Caco-2 (cell line): Measurements from ENCODE around the gene SVOPL. TPM values are rescaled to one million over a fixed set of nuclear protein-coding genes. Genes with fewer than 3 reads are reported as not detected.

Experiments used
- BruUV-seq: library from RNA; stranded (reverse); fragments of 400-500 nt; replicated peaks from 2 replicates; lab custom pipeline; 2021; lab: Mats Ljungman, UMichigan
- CTCF ChIA-PET: fragments of 300-600 bp; sonication (Branson Sonifier 250); formaldehyde crosslinking; loops from one replicate; lab custom pipeline; 2022; ENCODE audit warnings: antibody characterized with exemption; lab: Charles Lee
- POLR2A ChIA-PET: fragments of 300-600 bp; sonication (Branson Sonifier 250); formaldehyde crosslinking; loops from one replicate; lab custom pipeline; 2022; ENCODE audit warnings: antibody characterized with exemption; lab: Charles Lee
- DNase-seq, 2 experiments: peaks; one replicate each; pipeline versions ENCODE4 v3.0.0 to v3.0.0-alpha.2; 2020 to 2022
- H3K27me3 ChIP-seq: replicated peaks from 2 replicates; pipeline ENCODE4 v1.6.0; 2011; ENCODE audit warnings: low read length; ENCODE audit not compliant: control insufficient read depth, insufficient read depth
- H3K36me3 ChIP-seq: 2 replicates; pipeline ENCODE4 v1.5.1; 2011; ENCODE audit warnings: low read length; ENCODE audit not compliant: control insufficient read depth, insufficient read depth
- H3K4me1 ChIP-seq: fragments of 250-450 bp; sonication (Bioruptor Pico); 2 replicates; pipeline ENCODE4 v1.5.1; 2020; ENCODE audit warnings: mild to moderate bottlenecking
- H3K4me3 ChIP-seq: 2 replicates; pipeline ENCODE4 v1.5.1; 2011; ENCODE audit warnings: low read depth, mild to moderate bottlenecking, control low read depth, low read length
- H3K9me3 ChIP-seq: fragments of 250-450 bp; sonication (Bioruptor Pico); 2 replicates; pipeline ENCODE4 v1.5.1; 2020; ENCODE audit warnings: mild to moderate bottlenecking, moderate library complexity
- H3K27ac Mint-ChIP-seq: one replicate; pipeline ENCODE4 v1.8.0; 2022; ENCODE audit warnings: mixed read lengths; ENCODE audit not compliant: unreplicated experiment
- H3K27me3 Mint-ChIP-seq: one replicate; pipeline ENCODE4 v1.8.0; 2022; ENCODE audit warnings: mixed read lengths; ENCODE audit not compliant: insufficient read depth, unreplicated experiment
- H3K36me3 Mint-ChIP-seq: one replicate; pipeline ENCODE4 v1.8.0; 2022; ENCODE audit warnings: mild to moderate bottlenecking, mixed read lengths; ENCODE audit not compliant: insufficient read depth, unreplicated experiment
- H3K4me1 Mint-ChIP-seq: one replicate; pipeline ENCODE4 v1.8.0; 2022; ENCODE audit warnings: low read depth, mixed read lengths; ENCODE audit not compliant: unreplicated experiment
- H3K4me3 Mint-ChIP-seq: one replicate; pipeline ENCODE4 v1.8.0; 2022; ENCODE audit warnings: mild to moderate bottlenecking, moderate library complexity, mixed read lengths; ENCODE audit not compliant: unreplicated experiment
- H3K9me3 Mint-ChIP-seq: one replicate; pipeline ENCODE4 v1.8.0; 2022; ENCODE audit warnings: mixed read lengths; ENCODE audit not compliant: unreplicated experiment
- intact Hi-C: fragments of 100-400 bp; cut with micrococcal nuclease; formaldehyde crosslinking; loops from one replicate; pipeline ENCODE4 v1.10.0; 2022; ENCODE audit not compliant: unreplicated experiment
- total RNA-seq: library from RNA; stranded (reverse); gene quantifications from 2 replicates; pipeline ENCODE4 v1.2.3, GENCODE V29; 2022
- TF ChIP-seq, protein P1 (sequence below), 2 experiments: fragments of 200-600 bp in 1 of 2; IDR thresholded peaks; 1 replicate in 1 of 2; 2 replicates in 1 of 2; pipeline versions ENCODE4 v1.5.1 to v1.8.0; 2011 to 2022; ENCODE audit warnings: antibody characterized with exemption in 1 of 2, control low read depth in 1 of 2, inconsistent platforms in 1 of 2, low read depth in 1 of 2, low read length in 1 of 2, mild to moderate bottlenecking in 1 of 2, moderate library complexity in 1 of 2; ENCODE audit not compliant: insufficient read depth in 1 of 2, severe bottlenecking in 1 of 2, unreplicated experiment in 1 of 2

SVOPL gene
- total RNA-seq, 1 experiment from 2014 or later = 0.27 TPM

DNA sequence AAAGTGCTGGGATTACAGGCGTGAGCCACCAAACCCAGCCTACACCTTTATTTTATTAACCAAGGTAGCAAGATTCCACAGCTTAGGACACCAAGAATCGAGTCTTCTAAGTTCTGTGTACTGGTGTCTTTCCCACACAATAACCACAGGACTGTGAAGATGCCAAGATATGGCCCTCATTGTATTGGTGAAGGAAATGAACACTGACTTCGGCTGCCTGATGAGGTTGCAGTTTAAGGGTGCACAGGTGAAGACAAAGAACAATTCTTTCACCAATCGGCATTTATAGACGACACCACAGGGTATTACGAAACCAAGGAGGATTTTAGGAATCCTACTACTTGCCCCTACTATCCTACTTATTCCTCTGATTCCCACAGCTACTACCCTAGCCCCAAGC lies 47.5 kb upstream of the SVOPL start:
- ChIA-PET CTCF (interaction anchor here (1.8 kb wide), 1 partner anchor 10 kb away, joined by 5 read pairs; no protein-coding TSS in a partner anchor), POLR2A (no interaction called here)
- Mint-ChIP-seq H3K27me3 (no peaks in the 10 kb centered on the region), H3K4me3 (no peak overlapping the region), H3K4me1 (peaks cover 25% of the 10 kb centered on the region), H3K36me3 (peaks cover 6% of the 10 kb centered on the region), H3K27ac (no peak overlapping the region), H3K9me3 (no peaks in the 10 kb centered on the region)
- H3K4me1 ChIP-seq = peaks cover 13% of the 10 kb centered on the region
- intact Hi-C loops = no loop called here
- no peaks in the 10 kb centered on the region for H3K36me3 ChIP-seq
- DNase-seq = no peak
- no peaks in the 10 kb centered on the region for H3K27me3 ChIP-seq
- TF ChIP-seq, protein P1, sequence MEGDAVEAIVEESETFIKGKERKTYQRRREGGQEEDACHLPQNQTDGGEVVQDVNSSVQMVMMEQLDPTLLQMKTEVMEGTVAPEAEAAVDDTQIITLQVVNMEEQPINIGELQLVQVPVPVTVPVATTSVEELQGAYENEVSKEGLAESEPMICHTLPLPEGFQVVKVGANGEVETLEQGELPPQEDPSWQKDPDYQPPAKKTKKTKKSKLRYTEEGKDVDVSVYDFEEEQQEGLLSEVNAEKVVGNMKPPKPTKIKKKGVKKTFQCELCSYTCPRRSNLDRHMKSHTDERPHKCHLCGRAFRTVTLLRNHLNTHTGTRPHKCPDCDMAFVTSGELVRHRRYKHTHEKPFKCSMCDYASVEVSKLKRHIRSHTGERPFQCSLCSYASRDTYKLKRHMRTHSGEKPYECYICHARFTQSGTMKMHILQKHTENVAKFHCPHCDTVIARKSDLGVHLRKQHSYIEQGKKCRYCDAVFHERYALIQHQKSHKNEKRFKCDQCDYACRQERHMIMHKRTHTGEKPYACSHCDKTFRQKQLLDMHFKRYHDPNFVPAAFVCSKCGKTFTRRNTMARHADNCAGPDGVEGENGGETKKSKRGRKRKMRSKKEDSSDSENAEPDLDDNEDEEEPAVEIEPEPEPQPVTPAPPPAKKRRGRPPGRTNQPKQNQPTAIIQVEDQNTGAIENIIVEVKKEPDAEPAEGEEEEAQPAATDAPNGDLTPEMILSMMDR (IDR thresholded peaks at IDR 0.05; ENCODE audit: insufficient read depth in 1 of 2, low read depth in 1 of 2, low read length in 1 of 2, severe bottlenecking in 1 of 2, unreplicated experiment in 1 of 2) = no peak
- no peak overlapping the region for H3K4me3 ChIP-seq
- BruUV-seq = no TSS peak
- H3K9me3 ChIP-seq = no peaks in the 10 kb centered on the region

DNA sequence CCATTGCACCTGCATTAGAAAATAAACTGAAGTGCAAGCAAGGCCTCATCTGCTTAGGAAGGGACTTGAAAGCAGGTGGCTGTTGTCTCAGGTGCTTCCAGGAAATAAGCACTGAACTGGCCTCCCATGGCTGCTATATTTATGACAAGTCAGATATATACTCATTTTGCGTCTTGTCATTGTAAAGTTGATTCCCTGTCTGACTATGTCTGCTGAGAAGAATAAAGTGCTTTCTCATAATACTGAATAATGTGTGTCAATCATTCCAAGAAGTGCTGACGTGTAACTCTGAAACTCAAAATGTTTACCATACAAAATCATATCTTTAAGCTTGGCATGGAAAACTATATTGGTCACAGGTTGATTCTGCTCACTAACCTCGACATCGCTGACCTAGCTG lies 44.9 kb upstream of the SVOPL start:
- CTCF ChIA-PET = no interaction called here
- intact Hi-C loops = no loop called here
- POLR2A ChIA-PET = no interaction called here

DNA sequence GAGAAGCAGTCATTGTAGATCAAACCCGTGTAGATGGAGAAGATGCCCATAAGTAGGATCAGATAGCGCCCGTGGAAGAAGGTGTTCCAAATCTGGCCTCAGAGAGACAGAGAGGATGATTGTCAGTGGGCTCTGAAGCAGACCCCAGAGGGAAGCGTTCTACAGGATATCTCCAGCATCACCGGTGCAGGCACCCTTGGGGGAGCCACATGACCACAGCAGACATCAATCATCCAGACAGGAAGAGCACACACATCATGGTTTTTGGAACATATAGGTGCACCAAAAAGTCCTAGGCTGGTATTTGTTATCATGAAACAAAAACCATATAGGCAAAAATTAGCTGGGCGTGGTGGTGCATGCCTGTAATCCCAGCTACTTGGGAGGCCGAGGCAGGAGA lies 44.0 kb upstream of the SVOPL start:
- no peak for DNase-seq
- Histone ChIP-seq H3K36me3 (no peaks in the 10 kb centered on the region), H3K4me3 (no peak overlapping the region), H3K9me3 (no peaks in the 10 kb centered on the region), H3K4me1 (no peaks in the 10 kb centered on the region), H3K27me3 (no peaks in the 10 kb centered on the region)
- peaks cover 6% of the 10 kb centered on the region for H3K36me3 Mint-ChIP-seq
- H3K4me3 Mint-ChIP-seq = no peak overlapping the region
- no peak overlapping the region for H3K27ac Mint-ChIP-seq
- H3K9me3 Mint-ChIP-seq = no peaks in the 10 kb centered on the region
- peaks cover 6% of the 10 kb centered on the region for H3K4me1 Mint-ChIP-seq
- POLR2A ChIA-PET = no interaction called here
- CTCF ChIA-PET = no interaction called here
- no peaks in the 10 kb centered on the region for H3K27me3 Mint-ChIP-seq
- TF ChIP-seq, protein P1 (IDR thresholded peaks at IDR 0.05; ENCODE audit: insufficient read depth in 1 of 2, low read depth in 1 of 2, low read length in 1 of 2, severe bottlenecking in 1 of 2, unreplicated experiment in 1 of 2) = no peak
- BruUV-seq = no TSS peak
- intact Hi-C loops = no loop called here

More for the DNA sequence above, 44.9 kb upstream of the SVOPL start:
- H3K4me1 ChIP-seq = peaks cover 2% of the 10 kb centered on the region; the same call in 1 of the 2 replicates
- H3K4me3 ChIP-seq = no peak overlapping the region
- H3K36me3 ChIP-seq = no peaks in the 10 kb centered on the region
- no peaks in the 10 kb centered on the region for H3K27me3 ChIP-seq
- BruUV-seq = no TSS peak
- no peaks in the 10 kb centered on the region for H3K9me3 ChIP-seq
- peaks cover 6% of the 10 kb centered on the region for H3K36me3 Mint-ChIP-seq
- DNase-seq = no peak
- H3K4me3 Mint-ChIP-seq = no peak overlapping the region
- TF ChIP-seq, protein P1 (IDR thresholded peaks at IDR 0.05; ENCODE audit: insufficient read depth in 1 of 2, low read depth in 1 of 2, low read length in 1 of 2, severe bottlenecking in 1 of 2, unreplicated experiment in 1 of 2) = no peak
- no peaks in the 10 kb centered on the region for H3K27me3 Mint-ChIP-seq
- no peak overlapping the region for H3K27ac Mint-ChIP-seq
- no peaks in the 10 kb centered on the region for H3K9me3 Mint-ChIP-seq
- H3K4me1 Mint-ChIP-seq = peaks cover 14% of the 10 kb centered on the region
